H1 (cell line): ENCODE data around the gene FES. TPM values are rescaled to one million over a fixed set of nuclear protein-coding genes. Genes with fewer than 3 reads are reported as not detected.

Source experiments
- CTCF ChIA-PET: fragments of 300-600 bp; sonication (Branson Sonifier 250); formaldehyde crosslinking; loops from one replicate; lab custom pipeline; 2021; ENCODE audit not compliant: partially characterized antibody; lab: Charles Lee
- POLR2A ChIA-PET: fragments of 300-600 bp; sonication (Branson Sonifier 250); formaldehyde crosslinking; loops from one replicate; lab custom pipeline; 2021; ENCODE audit warnings: inconsistent platforms; ENCODE audit not compliant: partially characterized antibody; lab: Charles Lee
- DNase-seq, 2 experiments: peaks; one replicate each; pipeline versions ENCODE4 v3.0.0 to v3.0.0-alpha.2; 2010 to 2022; ENCODE audit warnings: low spot score in 2 of 2, low read depth in 1 of 2, mixed read lengths in 1 of 2
- FAIRE-seq: peaks from 2 replicates; lab custom pipeline; 2011; peaks lifted over from hg19 to GRCh38; lab: Jason Lieb, UNC
- H2AFZ ChIP-seq: 2 replicates; pipeline ENCODE4 v1.8.1; 2012; ENCODE audit warnings: low read length, inconsistent platforms
- H2AK5ac ChIP-seq: 2 replicates; pipeline ENCODE4 v1.6.1; 2013; ENCODE audit warnings: low read depth, low read length
- H2BK120ac ChIP-seq: replicated peaks from 2 replicates; pipeline ENCODE3; 2013; ENCODE audit warnings: low read depth, low read length, inconsistent platforms
- H2BK12ac ChIP-seq: 2 replicates; pipeline ENCODE4 v1.6.1; 2013; ENCODE audit warnings: low read depth, low read length
- H2BK15ac ChIP-seq: 2 replicates; pipeline ENCODE4 v1.6.1; 2013; ENCODE audit warnings: low read length
- H2BK20ac ChIP-seq: 2 replicates; pipeline ENCODE4 v1.6.1; 2013; ENCODE audit warnings: low read length
- H2BK5ac ChIP-seq: 2 replicates; pipeline ENCODE4 v1.6.1; 2013; ENCODE audit warnings: low read depth, low read length
- H3K14ac ChIP-seq: 2 replicates; pipeline ENCODE4 v1.6.1; 2013; ENCODE audit warnings: inconsistent platforms; ENCODE audit not compliant: insufficient read length
- H3K18ac ChIP-seq: 2 replicates; pipeline ENCODE4 v1.6.1; 2013; ENCODE audit warnings: low read length; ENCODE audit errors: extremely low read depth
- H3K23ac ChIP-seq: 2 replicates; pipeline ENCODE4 v1.6.1; 2013; ENCODE audit warnings: inconsistent platforms; ENCODE audit not compliant: insufficient read length
- H3K23me2 ChIP-seq: 2 replicates; pipeline ENCODE4 v1.6.1; 2013; ENCODE audit warnings: low read depth, low read length
- H3K27ac ChIP-seq: 2 replicates; pipeline ENCODE4 v1.6.1; 2011; ENCODE audit warnings: low read depth, low read length, inconsistent platforms
- H3K27me3 ChIP-seq, 4 experiments: replicated peaks in 1 of 4; 1 replicate in 1 of 4; 2 replicates in 3 of 4; pipeline versions ENCODE4 v1.6.1 to v1.8.1; 2011 to 2013; ENCODE audit warnings: low read length in 3 of 4, mild to moderate bottlenecking in 3 of 4, inconsistent platforms in 2 of 4, mixed read lengths in 2 of 4, moderate library complexity in 1 of 4; ENCODE audit not compliant: control insufficient read depth in 3 of 4, insufficient read depth in 3 of 4; ENCODE audit errors: extremely low read depth in 1 of 4
- H3K36me3 ChIP-seq, 4 experiments: 2 replicates each; pipeline versions ENCODE4 v1.6.1 to v1.8.1; 2011 to 2013; ENCODE audit warnings: mild to moderate bottlenecking in 4 of 4, low read length in 3 of 4, moderate library complexity in 2 of 4, control low read depth in 1 of 4, inconsistent platforms in 1 of 4; ENCODE audit not compliant: insufficient read depth in 4 of 4, control insufficient read depth in 2 of 4
- H3K4ac ChIP-seq: replicated peaks from 2 replicates; pipeline ENCODE3; 2013; ENCODE audit warnings: low read length, low read depth, mixed read lengths, inconsistent platforms; ENCODE audit not compliant: insufficient read length
- H3K4me1 ChIP-seq, 4 experiments: replicated peaks in 1 of 4; 1 replicate in 1 of 4; 2 replicates in 3 of 4; pipeline versions ENCODE4 v1.6.1 to v1.8.1; 2011 to 2013; ENCODE audit warnings: low read length in 3 of 4, inconsistent platforms in 2 of 4, mixed read lengths in 1 of 4; ENCODE audit not compliant: insufficient read depth in 4 of 4, control insufficient read depth in 3 of 4
- H3K4me2 ChIP-seq, 2 experiments: 2 replicates each; pipeline versions ENCODE4 v1.6.1 to v1.8.1; 2011 to 2013; ENCODE audit warnings: low read depth in 2 of 2, low read length in 2 of 2, control low read depth in 1 of 2, inconsistent platforms in 1 of 2, mild to moderate bottlenecking in 1 of 2; ENCODE audit not compliant: insufficient read depth in 1 of 2
- H3K4me3 ChIP-seq, 4 experiments: fragments of 200-600, 300-600 bp in 1 of 4; sonication (generic), shearing (Covaris generic), sonication (Bioruptor Twin) in 1 of 4; 2 replicates each; pipeline versions ENCODE4 v1.5.1 to v1.8.1; 2011 to 2016; ENCODE audit warnings: low read length in 4 of 4, low read depth in 3 of 4, control low read depth in 2 of 4, inconsistent platforms in 2 of 4, mild to moderate bottlenecking in 2 of 4, mixed read lengths in 1 of 4, moderate library complexity in 1 of 4; ENCODE audit not compliant: insufficient read depth in 2 of 4; ENCODE audit errors: extremely low read depth in 1 of 4
- H3K56ac ChIP-seq: replicated peaks from 2 replicates; pipeline ENCODE3; 2013; ENCODE audit warnings: low read depth, mild to moderate bottlenecking, mixed read lengths, low read length, inconsistent platforms; ENCODE audit not compliant: insufficient read length
- H3K79me1 ChIP-seq: 2 replicates; pipeline ENCODE4 v1.6.1; 2013; ENCODE audit warnings: low read depth, low read length, control low read depth
- H3K79me2 ChIP-seq, 2 experiments: 2 replicates each; pipeline versions ENCODE4 v1.6.1 to v1.8.1; 2012 to 2013; ENCODE audit warnings: low read length in 2 of 2, mild to moderate bottlenecking in 2 of 2, inconsistent platforms in 1 of 2; ENCODE audit not compliant: insufficient read depth in 2 of 2, control insufficient read depth in 1 of 2
- H3K9ac ChIP-seq, 4 experiments: replicated peaks in 1 of 4; 1 replicate in 1 of 4; 2 replicates in 3 of 4; pipeline versions ENCODE4 v1.6.1 to v1.8.1; 2011 to 2013; ENCODE audit warnings: low read depth in 3 of 4, low read length in 3 of 4, control low read depth in 2 of 4, mild to moderate bottlenecking in 2 of 4, moderate library complexity in 2 of 4, inconsistent platforms in 1 of 4; ENCODE audit errors: extremely low read depth in 1 of 4
- H3K9me3 ChIP-seq, 2 experiments: 2 replicates each; pipeline versions ENCODE4 v1.6.1 to v1.8.1; 2012 to 2013; ENCODE audit warnings: mild to moderate bottlenecking in 2 of 2, moderate library complexity in 2 of 2, control low read depth in 1 of 2, inconsistent platforms in 1 of 2, low read depth in 1 of 2, low read length in 1 of 2, mixed read lengths in 1 of 2; ENCODE audit not compliant: insufficient read depth in 2 of 2
- H4K20me1 ChIP-seq, 2 experiments: replicated peaks in 1 of 2; 2 replicates each; pipeline versions ENCODE3 to v1.8.1; 2011 to 2013; ENCODE audit warnings: inconsistent platforms in 2 of 2, low read length in 2 of 2, mild to moderate bottlenecking in 1 of 2; ENCODE audit not compliant: insufficient read depth in 2 of 2, control insufficient read depth in 1 of 2
- H4K5ac ChIP-seq: 2 replicates; pipeline ENCODE4 v1.6.1; 2013; ENCODE audit warnings: low read length, low read depth, mixed read lengths, inconsistent platforms; ENCODE audit not compliant: insufficient read length
- H4K8ac ChIP-seq: 2 replicates; pipeline ENCODE4 v1.8.0; 2013; ENCODE audit warnings: mild to moderate bottlenecking, moderate library complexity, low read length, inconsistent platforms; ENCODE audit not compliant: insufficient read depth; ENCODE audit errors: extremely low read depth
- H4K91ac ChIP-seq: replicated peaks from 2 replicates; pipeline ENCODE3; 2013; ENCODE audit warnings: low read length, mixed read lengths, inconsistent platforms; ENCODE audit not compliant: insufficient read length
- KDM1A ChIP-seq: fragments of 200-600, 300-600 bp; sonication (generic); IDR thresholded peaks from 2 replicates; pipeline ENCODE4 v1.7.1; 2016; ENCODE audit warnings: mild to moderate bottlenecking, low read length, borderline replicate concordance
- POLR2AphosphoS5 ChIP-seq: IDR thresholded peaks from 2 replicates; pipeline ENCODE4 v1.6.1; 2011; ENCODE audit warnings: low read depth, low read length
- WGBS, 2 experiments: shearing (Covaris generic) in 1 of 2; methylation state at CpG; one replicate each; pipeline versions ENCODE4 v1.1.6 to v1.1.7; 2013 to 2015; ENCODE audit warnings: low lambda C conversion rate in 2 of 2, mixed read lengths in 2 of 2, inconsistent platforms in 1 of 2, low coverage in 1 of 2, missing lambda C conversion rate in 1 of 2; ENCODE audit not compliant: insufficient replicate concordance in 2 of 2, insufficient coverage in 1 of 2, insufficient read length in 1 of 2; ENCODE audit errors: extremely low coverage in 1 of 2, missing lambda C conversion rate in 1 of 2; 5-methylcytosine and 5-hydroxymethylcytosine counted together
- polyA plus RNA-seq, 7 experiments: library from polyadenylated mRNA; depleted of rRNA in 3 of 7; stranded (reverse) in 5 of 7; unstranded in 2 of 7; fragments of >200 nt in 5 of 7; fragments of 200-250 nt in 2 of 7; gene quantifications; 1 replicate in 5 of 7; 2 replicates in 1 of 7; 4 replicates in 1 of 7; pipeline versions ENCODE4 v1.2.1 to v1.2.3, GENCODE V29; 2011 to 2013; ENCODE audit warnings: missing spikeins in 2 of 7, mixed read lengths in 2 of 7
- total RNA-seq: library from RNA; stranded (reverse); fragmentation: NEBNext Ultra II Directional; extraction: Animal tissue kit (Norgen Biotek cat#: 25700); gene quantifications from 2 replicates; pipeline ENCODE4 v1.2.1, GENCODE V29; 2021

Gene FES
- total and polyA plus RNA-seq, 2 of the 8 experiments (the other 6 are each of a cell fraction or from before 2014, with no cell fraction given): 8.5 to 8.6 TPM

DNA sequence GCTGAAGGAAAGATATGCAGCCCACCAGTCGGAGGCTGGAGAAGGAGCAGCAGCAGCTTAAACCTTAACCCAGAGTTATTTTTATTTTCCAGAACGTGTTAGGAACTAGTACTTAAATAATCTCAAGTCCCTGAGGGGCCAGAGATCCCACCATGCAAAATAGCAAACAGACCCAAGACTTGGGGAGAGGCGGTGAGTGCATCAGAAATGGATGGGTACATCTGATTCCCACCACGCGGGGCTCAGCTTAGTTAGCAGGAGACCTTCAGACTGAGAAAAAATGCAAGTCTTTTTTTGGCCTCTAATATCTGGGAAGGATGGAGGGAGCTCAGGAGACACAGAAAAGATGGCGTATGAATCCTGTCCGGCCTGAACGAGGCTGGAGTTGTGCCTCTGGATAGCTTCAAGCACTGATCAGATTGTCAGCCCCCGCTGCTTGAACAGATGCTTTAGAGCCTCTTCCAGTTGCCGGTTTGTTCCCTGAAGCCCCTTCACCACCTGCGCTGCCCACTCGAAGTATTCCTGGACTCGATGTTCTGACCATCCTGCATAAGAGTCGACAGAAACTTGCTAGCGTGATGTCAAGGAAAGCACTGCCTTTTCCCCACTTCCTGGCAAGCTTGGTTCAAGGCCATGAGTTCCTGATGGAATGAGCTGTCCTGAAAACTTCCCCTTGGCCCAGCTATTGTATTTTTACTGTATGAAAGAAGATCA lies 46.7 kb downstream of the FES start:
- DNase-seq (no peak), FAIRE-seq (no peak)
- no peak overlapping the region for H3K9ac ChIP-seq
- no peak overlapping the region for H3K14ac ChIP-seq
- no peaks in the 10 kb centered on the region; the same call in 1 of the 2 replicates for H3K79me1 ChIP-seq
- H3K23ac ChIP-seq: no peak overlapping the region
- no peak overlapping the region for H2AK5ac ChIP-seq
- WGBS, 2 experiments: 92% methylated on average over 15 of the region's 15 CpGs; no CpG with 5 or more reads in 1 of the 2 experiments
- H2BK20ac ChIP-seq: no peak overlapping the region
- no peak overlapping the region for H3K4ac ChIP-seq
- H3K36me3 ChIP-seq: no peaks in the 10 kb centered on the region
- H3K27me3 ChIP-seq: 0 out of 7 replicates have a peak, but pooled peaks cover 0 to 4% (median 0%) of the 10 kb centered on the region in 4 experiments
- peaks cover 0 to 10% (median 5%) of the 10 kb centered on the region in 4 experiments; a peak in 6 of 7 replicates for H3K4me1 ChIP-seq
- TF ChIP-seq POLR2AphosphoS5 (no peak), KDM1A (no peak)
- H4K8ac ChIP-seq: peak overlapping the region; percentile 5; the same call in 1 of the 2 replicates
- H2BK12ac ChIP-seq: no peak overlapping the region
- no peaks in the 10 kb centered on the region for H3K9me3 ChIP-seq
- H3K4me2 ChIP-seq: peak overlapping the region; percentile 47 to 93; a peak in 3 of 4 replicates
- H3K79me2 ChIP-seq: no peaks in the 10 kb centered on the region
- H3K27ac ChIP-seq: no peak overlapping the region
- H2BK5ac ChIP-seq: no peak overlapping the region
- no peak overlapping the region for H4K5ac ChIP-seq
- H4K20me1 ChIP-seq: no peaks in the 10 kb centered on the region
- no peak overlapping the region for H4K91ac ChIP-seq
- ChIA-PET POLR2A (interaction anchor here (0.8 to 5.0 kb wide), 8 partner anchors 10 to 261 kb away, joined by 3 to 24 read pairs (median 3); partner anchors contain the start of genes BLM and MAN2A2), CTCF (interaction anchor here (0.6 to 20.7 kb wide), 37 partner anchors 9 to 922 kb away, joined by 3 to 306 read pairs (median 6); partner anchors contain the start of genes FES, FURIN, MAN2A2 and RCCD1)
- no peak overlapping the region for H2BK15ac ChIP-seq
- no peak overlapping the region for H3K56ac ChIP-seq
- peak overlapping the region in 1 of 4 experiments; percentile 82; a peak in 1 of 8 replicates for H3K4me3 ChIP-seq
- peaks cover 11% of the 10 kb centered on the region; the same call in 1 of the 2 replicates for H3K23me2 ChIP-seq
- no peak overlapping the region for H2BK120ac ChIP-seq
- H2AFZ ChIP-seq: no peak overlapping the region
- H3K18ac ChIP-seq: no peak overlapping the region
